Esophagus squamous epithelium (tissue), 5 donors: ENCODE measurements around the gene B4GALT5. TPM values are rescaled to one million over a fixed set of nuclear protein-coding genes. Genes with fewer than 3 reads are reported as not detected.

Source experiments
- DNase-seq: peaks from one replicate; lab custom pipeline; 2025; lab: John Stamatoyannopoulos, UW
- H3K27ac ChIP-seq, 4 donors: fragments of 200-600 bp; sonication (generic); one replicate each; pipeline ENCODE4 v1.5.1; 2016 to 2019; ENCODE audit warnings: mild to moderate bottlenecking in 1 of 4
- H3K27me3 ChIP-seq, 4 donors: fragments of 200-600 bp; sonication (generic); 1 replicate in 3 of 4; 2 replicates in 1 of 4; pipeline versions ENCODE4 v1.5.1 to v1.6.0; 2017 to 2021; ENCODE audit warnings: antibody characterized with exemption in 1 of 4
- H3K36me3 ChIP-seq, 3 donors: fragments of 200-600 bp; sonication (generic); one replicate each; pipeline ENCODE4 v1.5.1; 2016 to 2019
- H3K4me1 ChIP-seq, 3 donors: fragments of 200-600 bp; sonication (generic); one replicate each; pipeline ENCODE4 v1.5.1; 2017 to 2019
- H3K4me3 ChIP-seq, 4 donors: fragments of 200-600 bp; sonication (generic); 1 replicate in 3 of 4; 2 replicates in 1 of 4; pipeline ENCODE4 v1.5.1; 2016 to 2019; ENCODE audit warnings: mild to moderate bottlenecking in 2 of 4, moderate library complexity in 1 of 4
- H3K9me3 ChIP-seq, 3 donors: fragments of 200-600 bp; sonication (generic); one replicate each; pipeline ENCODE4 v1.5.1; 2016 to 2019
- POLR2A ChIP-seq, 4 donors: fragments of 450-650 bp; IDR thresholded peaks; one replicate each; pipeline ENCODE4 v1.6.1; 2017; ENCODE audit warnings: antibody characterized with exemption in 4 of 4, mild to moderate bottlenecking in 4 of 4, moderate library complexity in 3 of 4
- WGBS, 2 donors: methylation state at CpG; one replicate each; pipeline ENCODE4 v1.1.5; 2018; 5-methylcytosine and 5-hydroxymethylcytosine counted together
- intact Hi-C: fragments of 100-400 bp; cut with DNase I; formaldehyde crosslinking; loops from one replicate; pipeline ENCODE4 v1.15.0; 2022
- total RNA-seq, 4 donors: library from RNA; depleted of rRNA; stranded (reverse); fragments of >200 nt; gene quantifications; one replicate each; pipeline ENCODE4 v1.1.0, GENCODE V29; 2016
- TF ChIP-seq, protein P1 (sequence below), 6 experiments: fragments of 450-650 bp in 4 of 6; fragments of 200-600 bp in 2 of 6; sonication (generic) in 2 of 6; IDR thresholded peaks; one replicate each; pipeline ENCODE4 v1.5.1; 2016 to 2019; ENCODE audit warnings: antibody characterized with exemption in 6 of 6, mild to moderate bottlenecking in 4 of 6, moderate library complexity in 4 of 6
- donor health status: DM: yes; HTN: yes; CAD: no.

The B4GALT5 gene
- total RNA-seq, 4 donors from 2014 or later: 24.1 to 34.2 (median 25.7) TPM

DNA sequence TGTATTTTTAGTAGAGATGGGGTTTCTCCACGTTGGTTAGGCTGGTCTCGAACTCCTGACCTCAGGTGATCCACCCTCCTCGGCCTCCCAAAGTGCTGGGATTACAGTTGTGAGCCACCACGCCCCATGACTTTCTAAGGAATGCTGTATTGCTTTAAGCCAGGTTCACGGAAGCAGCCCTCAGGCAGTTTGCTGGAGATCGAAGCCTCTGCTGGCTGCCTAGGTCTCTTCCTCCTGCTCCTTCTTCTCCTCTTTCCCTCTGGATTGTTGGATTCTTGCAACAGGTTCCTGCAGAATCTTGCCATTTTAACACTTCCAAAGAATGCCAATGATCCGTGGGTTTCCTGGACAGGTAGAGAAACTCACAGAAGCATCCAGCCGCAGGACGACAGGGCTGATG, 29.3 kb upstream of the B4GALT5 start:
- TF ChIP-seq, protein P1, sequence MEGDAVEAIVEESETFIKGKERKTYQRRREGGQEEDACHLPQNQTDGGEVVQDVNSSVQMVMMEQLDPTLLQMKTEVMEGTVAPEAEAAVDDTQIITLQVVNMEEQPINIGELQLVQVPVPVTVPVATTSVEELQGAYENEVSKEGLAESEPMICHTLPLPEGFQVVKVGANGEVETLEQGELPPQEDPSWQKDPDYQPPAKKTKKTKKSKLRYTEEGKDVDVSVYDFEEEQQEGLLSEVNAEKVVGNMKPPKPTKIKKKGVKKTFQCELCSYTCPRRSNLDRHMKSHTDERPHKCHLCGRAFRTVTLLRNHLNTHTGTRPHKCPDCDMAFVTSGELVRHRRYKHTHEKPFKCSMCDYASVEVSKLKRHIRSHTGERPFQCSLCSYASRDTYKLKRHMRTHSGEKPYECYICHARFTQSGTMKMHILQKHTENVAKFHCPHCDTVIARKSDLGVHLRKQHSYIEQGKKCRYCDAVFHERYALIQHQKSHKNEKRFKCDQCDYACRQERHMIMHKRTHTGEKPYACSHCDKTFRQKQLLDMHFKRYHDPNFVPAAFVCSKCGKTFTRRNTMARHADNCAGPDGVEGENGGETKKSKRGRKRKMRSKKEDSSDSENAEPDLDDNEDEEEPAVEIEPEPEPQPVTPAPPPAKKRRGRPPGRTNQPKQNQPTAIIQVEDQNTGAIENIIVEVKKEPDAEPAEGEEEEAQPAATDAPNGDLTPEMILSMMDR (IDR thresholded peaks at IDR 0.05): no peak
- no peak for TF ChIP-seq POLR2A (IDR thresholded peaks at IDR 0.05)
- DNase-seq: no peak
- Histone ChIP-seq H3K27me3 (no peaks in the 10 kb centered on the region), H3K4me3 (no peak overlapping the region), H3K9me3 (no peaks in the 10 kb centered on the region), H3K27ac (peak overlapping the region in 1 of 4 donors; percentile 46), H3K4me1 (peaks cover 2 to 21% (median 5%) of the 10 kb centered on the region in 3 donors), H3K36me3 (no peaks in the 10 kb centered on the region)
- 36 to 52% methylated on average over 7 to 9 of the region's 9 CpGs for WGBS, 2 donors
- intact Hi-C loops: no loop called here

DNA sequence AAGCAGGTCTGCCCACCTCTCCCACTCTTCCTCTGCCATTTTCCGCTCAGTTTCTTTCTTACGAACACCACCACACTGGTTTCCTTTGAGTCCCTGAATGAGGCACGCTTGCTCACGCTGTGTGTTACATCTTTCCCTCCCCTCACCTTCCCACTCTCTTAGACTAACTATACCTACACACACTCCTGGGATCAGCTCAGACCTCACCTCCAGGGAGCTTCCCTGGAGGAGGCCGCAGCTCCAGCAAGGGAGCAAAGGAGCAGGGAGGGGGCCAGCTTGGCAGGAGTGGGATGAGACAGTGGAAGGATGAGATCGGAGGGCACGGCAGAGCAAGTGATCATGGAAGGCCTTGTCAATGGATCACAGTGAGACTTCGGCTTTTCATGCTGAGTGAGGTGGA, 28.3 kb upstream of the B4GALT5 start:
- Histone ChIP-seq H3K4me3 (no peak overlapping the region), H3K4me1 (peaks cover 0 to 14% (median 0%) of the 10 kb centered on the region in 3 donors), H3K36me3 (no peaks in the 10 kb centered on the region), H3K9me3 (no peaks in the 10 kb centered on the region), H3K27ac (peak overlapping the region in 2 of 4 donors; percentile 16 to 46), H3K27me3 (no peaks in the 10 kb centered on the region)
- TF ChIP-seq, protein P1 (IDR thresholded peaks at IDR 0.05): no peak
- no peak for TF ChIP-seq POLR2A (IDR thresholded peaks at IDR 0.05)
- intact Hi-C loops: no loop called here
- WGBS, 2 donors: 91 to 98% methylated on average over 7 of the region's 8 CpGs
- DNase-seq: no peak

DNA sequence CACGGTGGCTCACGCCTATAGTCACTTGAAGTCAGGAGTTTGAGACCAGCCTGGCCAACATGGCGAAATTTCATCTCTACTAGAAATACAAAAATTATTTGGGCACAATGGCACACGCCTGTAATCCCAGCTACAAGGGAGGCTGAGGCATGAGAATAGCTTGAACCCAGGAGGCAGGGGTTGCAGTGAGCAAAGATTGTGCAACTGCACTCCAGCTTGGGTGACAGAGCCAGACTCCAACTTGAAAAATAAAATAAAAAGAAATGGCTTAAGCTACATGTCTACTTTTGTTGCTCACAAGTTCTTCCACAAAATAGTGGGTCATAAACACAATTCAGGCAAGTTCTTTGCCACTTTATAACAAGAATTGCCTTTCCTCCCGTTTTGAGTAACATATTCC, 27.1 kb upstream of the B4GALT5 start:
- no peaks in the 10 kb centered on the region for H3K9me3 ChIP-seq
- intact Hi-C loops: no loop called here
- no peak overlapping the region for H3K27ac ChIP-seq
- H3K36me3 ChIP-seq: no peaks in the 10 kb centered on the region
- peaks cover 0 to 14% (median 0%) of the 10 kb centered on the region in 3 donors for H3K4me1 ChIP-seq
- H3K4me3 ChIP-seq: no peak overlapping the region
- no peak for TF ChIP-seq POLR2A (IDR thresholded peaks at IDR 0.05)
- TF ChIP-seq, protein P1 (IDR thresholded peaks at IDR 0.05): no peak
- no peak for DNase-seq
- 84 to 87% methylated on average over 3 to 4 of the region's 5 CpGs for WGBS, 2 donors
- H3K27me3 ChIP-seq: no peaks in the 10 kb centered on the region

DNA sequence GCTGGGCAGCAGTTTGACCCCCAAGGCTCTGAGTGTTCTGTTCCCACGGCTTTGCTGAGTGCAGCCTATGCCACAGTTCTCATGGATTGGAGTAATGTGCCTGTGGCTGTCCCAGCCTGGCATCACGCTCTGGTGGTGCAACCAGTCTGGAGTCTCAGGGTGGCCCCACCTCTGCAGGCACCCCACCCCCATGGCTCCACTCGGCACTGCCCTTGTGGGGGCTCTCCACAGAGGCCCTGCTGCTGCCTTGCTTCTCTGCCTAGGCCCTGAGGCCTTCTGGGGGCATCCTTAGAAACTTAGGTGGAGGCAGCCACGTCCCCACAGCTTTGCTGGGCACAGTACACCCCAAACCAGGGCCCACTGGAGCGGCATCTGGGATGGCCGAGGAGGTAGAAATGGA, 25.4 kb upstream of the B4GALT5 start:
- no peak for DNase-seq
- H3K4me3 ChIP-seq: no peak overlapping the region
- WGBS, 2 donors: 79 to 86% methylated on average over 1 to 4 of the region's 6 CpGs
- no peak for TF ChIP-seq POLR2A (IDR thresholded peaks at IDR 0.05)
- TF ChIP-seq, protein P1 (IDR thresholded peaks at IDR 0.05): no peak
- H3K4me1 ChIP-seq: peaks cover 0 to 14% (median 0%) of the 10 kb centered on the region in 3 donors
- H3K27me3 ChIP-seq: no peaks in the 10 kb centered on the region
- intact Hi-C loops: no loop called here
- no peaks in the 10 kb centered on the region for H3K36me3 ChIP-seq
- no peaks in the 10 kb centered on the region for H3K9me3 ChIP-seq
- H3K27ac ChIP-seq: no peak overlapping the region

DNA sequence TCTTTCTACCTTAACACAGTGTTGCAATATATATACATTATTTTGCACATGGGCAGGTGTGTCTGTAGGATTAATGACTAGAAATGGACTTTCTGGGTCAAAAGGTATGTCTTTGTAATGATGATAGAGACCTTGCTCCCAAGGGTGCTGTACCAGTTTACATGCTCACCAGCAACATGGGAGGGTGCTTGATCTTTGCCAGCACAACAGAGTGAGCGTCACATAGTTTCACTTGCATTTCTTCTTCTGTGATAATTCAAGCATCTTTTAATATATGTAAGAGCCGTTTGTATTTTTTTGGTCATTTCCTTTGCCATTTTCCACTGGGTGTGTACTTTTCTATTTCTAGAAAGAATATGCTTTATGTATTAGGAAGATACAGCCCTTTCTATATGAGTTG, 23.6 kb upstream of the B4GALT5 start:
- Histone ChIP-seq H3K4me1 (peaks cover 0 to 7% (median 0%) of the 10 kb centered on the region in 3 donors), H3K36me3 (no peaks in the 10 kb centered on the region), H3K27me3 (no peaks in the 10 kb centered on the region), H3K27ac (no peak overlapping the region), H3K4me3 (no peak overlapping the region), H3K9me3 (no peaks in the 10 kb centered on the region)
- intact Hi-C loops: no loop called here
- no peak for DNase-seq
- no peak for TF ChIP-seq POLR2A (IDR thresholded peaks at IDR 0.05)
- TF ChIP-seq, protein P1 (IDR thresholded peaks at IDR 0.05): no peak
- WGBS, 2 donors: 47 to 64% methylated on average over 2 of the region's 2 CpGs
